ENCODE measurements around the gene FMNL2.

Gene FMNL2

DNA sequence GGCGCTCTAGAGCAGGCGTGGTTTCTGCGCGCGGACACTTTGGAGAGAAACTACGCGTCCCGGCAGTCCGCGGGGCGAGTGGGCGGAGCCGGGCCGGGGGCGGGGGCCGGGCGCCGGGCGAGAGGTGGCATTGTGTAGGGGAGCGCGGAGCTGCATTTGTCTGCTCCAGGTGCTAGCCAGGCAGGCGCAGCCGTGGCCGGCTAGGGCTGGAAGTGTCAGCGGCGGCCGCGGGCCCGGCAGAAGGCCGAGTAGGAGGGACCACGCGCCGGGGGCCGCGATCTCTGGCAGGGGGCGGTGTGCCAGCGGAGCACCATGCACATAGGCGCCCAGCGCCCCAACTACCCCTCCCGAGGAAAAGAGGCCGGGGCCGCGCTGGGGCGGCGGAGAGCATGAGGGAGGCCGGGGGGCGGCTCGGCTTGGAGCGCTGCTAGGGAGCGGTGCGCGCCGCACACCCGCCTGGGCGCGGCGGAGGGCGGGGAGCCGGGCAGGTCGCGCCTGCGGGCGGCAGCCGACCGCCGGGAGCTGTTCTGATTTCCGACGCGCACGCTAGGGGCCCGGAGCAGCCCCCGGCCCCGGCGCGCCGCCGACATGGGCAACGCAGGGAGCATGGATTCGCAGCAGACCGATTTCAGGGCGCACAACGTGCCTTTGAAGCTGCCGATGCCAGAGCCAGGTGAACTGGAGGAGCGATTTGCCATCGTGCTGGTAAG lies at the start of gene FMNL2:
FMNL2 (plus strand) TSS at position 159 of the 710 bp plus-strand sequence.
- in situ Hi-C loops (cut with HindIII; ENCODE audit: low sequenced_read_pairs) = no loop called here
- peak within 1 kb of the TSS; percentile 69 for H3K4me3 ChIP-seq (ENCODE audit: low read depth, low read length)
- TF ChIP-seq, protein P1, sequence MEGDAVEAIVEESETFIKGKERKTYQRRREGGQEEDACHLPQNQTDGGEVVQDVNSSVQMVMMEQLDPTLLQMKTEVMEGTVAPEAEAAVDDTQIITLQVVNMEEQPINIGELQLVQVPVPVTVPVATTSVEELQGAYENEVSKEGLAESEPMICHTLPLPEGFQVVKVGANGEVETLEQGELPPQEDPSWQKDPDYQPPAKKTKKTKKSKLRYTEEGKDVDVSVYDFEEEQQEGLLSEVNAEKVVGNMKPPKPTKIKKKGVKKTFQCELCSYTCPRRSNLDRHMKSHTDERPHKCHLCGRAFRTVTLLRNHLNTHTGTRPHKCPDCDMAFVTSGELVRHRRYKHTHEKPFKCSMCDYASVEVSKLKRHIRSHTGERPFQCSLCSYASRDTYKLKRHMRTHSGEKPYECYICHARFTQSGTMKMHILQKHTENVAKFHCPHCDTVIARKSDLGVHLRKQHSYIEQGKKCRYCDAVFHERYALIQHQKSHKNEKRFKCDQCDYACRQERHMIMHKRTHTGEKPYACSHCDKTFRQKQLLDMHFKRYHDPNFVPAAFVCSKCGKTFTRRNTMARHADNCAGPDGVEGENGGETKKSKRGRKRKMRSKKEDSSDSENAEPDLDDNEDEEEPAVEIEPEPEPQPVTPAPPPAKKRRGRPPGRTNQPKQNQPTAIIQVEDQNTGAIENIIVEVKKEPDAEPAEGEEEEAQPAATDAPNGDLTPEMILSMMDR (IDR thresholded peaks at IDR 0.05; ENCODE audit: low read depth, low read length) = no peak
- peak; percentile 85 for DNase-seq (ENCODE audit: low read depth, low spot score)

DNA sequence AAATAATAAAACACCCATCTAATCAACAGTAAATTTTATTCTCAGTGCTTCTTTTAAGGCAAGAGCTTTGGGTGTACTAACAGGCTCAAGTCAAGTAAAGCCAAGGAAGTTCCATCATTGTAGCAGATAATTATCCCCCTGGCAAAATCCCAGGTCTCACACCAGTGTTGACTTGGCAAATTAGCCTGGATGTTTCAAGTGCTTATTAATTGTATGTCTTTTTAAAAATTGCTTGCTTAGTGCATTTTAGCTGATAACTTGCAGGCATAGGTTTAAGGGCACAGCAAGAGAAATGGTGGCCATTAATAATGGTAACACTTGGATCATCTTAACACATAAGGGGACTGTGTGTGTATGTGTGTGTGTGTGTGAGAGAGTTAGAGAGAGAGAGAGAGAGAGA lies 42.0 kb upstream of the FMNL2 start:
- no peak for DNase-seq (ENCODE audit: low read depth, low spot score)
- no peak overlapping the region for H3K4me3 ChIP-seq (ENCODE audit: low read depth, low read length)
- in situ Hi-C loops (cut with HindIII; ENCODE audit: low sequenced_read_pairs) = no loop called here
- TF ChIP-seq, protein P1 (IDR thresholded peaks at IDR 0.05; ENCODE audit: low read depth, low read length) = no peak

DNA sequence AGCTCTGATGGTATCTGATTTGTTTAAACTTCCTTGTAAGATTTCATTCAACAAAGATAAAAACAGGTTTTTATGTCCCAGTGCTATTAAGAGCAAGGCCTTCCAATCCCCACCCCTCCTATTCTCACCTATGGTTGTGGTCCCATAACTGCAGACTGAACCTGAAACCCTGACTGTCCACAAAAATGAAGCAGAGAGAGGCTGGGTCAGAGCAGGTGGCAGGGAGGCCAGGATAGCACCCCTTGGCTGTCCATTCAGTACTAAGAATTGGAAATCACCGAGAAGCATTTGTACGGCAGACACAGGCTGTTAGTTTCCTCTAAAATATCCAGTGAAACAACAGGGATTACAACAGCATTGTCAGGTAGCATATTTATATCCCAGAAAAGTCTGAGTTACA lies 37.3 kb upstream of the FMNL2 start:
- TF ChIP-seq, protein P1 (IDR thresholded peaks at IDR 0.05; ENCODE audit: low read depth, low read length) = no peak
- H3K4me3 ChIP-seq (ENCODE audit: low read depth, low read length) = no peak overlapping the region
- DNase-seq (ENCODE audit: low read depth, low spot score) = no peak
- in situ Hi-C loops (cut with HindIII; ENCODE audit: low sequenced_read_pairs) = no loop called here

DNA sequence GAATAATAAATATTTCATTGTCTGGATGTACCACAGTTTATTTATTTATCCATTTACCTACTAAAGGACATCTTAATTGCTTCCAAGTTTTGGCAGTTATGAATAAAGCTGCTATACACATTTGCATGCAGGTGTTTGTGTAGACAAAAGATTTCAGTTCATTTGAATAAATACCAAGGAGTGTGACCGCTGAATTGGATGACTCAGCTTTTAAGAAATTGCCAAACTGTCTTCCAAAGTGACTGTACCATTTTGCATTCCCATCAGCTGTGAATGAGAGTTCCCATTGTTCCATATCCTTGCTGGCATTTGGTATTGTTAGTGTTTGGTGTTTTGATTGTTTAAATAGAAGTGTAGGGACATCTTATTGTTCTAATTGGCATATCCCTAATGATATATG lies 36.2 kb upstream of the FMNL2 start:
- no peak overlapping the region for H3K4me3 ChIP-seq (ENCODE audit: low read depth, low read length)
- TF ChIP-seq, protein P1 (IDR thresholded peaks at IDR 0.05; ENCODE audit: low read depth, low read length) = no peak
- in situ Hi-C loops (cut with HindIII; ENCODE audit: low sequenced_read_pairs) = no loop called here
- DNase-seq (ENCODE audit: low read depth, low spot score) = peak; percentile 32

DNA sequence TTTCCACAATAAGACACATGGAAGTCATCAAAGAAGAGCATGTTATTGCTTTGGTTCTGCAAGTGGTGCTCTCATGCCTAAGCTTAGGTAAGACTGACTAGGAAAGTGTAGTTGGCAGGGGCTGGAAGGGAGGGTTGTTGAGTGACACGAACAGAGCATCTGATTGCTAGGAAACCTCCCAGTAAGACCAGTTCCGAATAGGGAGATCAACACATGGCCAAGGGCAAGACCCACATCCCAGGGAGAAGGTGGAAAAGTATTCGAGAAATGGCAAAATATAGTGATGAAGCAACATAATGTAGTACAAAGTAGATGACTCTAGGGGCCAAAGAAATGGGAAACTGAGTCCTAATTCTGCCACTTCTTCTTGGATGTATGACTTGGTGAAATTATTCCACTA lies 33.8 kb upstream of the FMNL2 start:
- no peak overlapping the region for H3K4me3 ChIP-seq (ENCODE audit: low read depth, low read length)
- no peak for DNase-seq (ENCODE audit: low read depth, low spot score)
- in situ Hi-C loops (cut with HindIII; ENCODE audit: low sequenced_read_pairs) = no loop called here
- TF ChIP-seq, protein P1 (IDR thresholded peaks at IDR 0.05; ENCODE audit: low read depth, low read length) = no peak

DNA sequence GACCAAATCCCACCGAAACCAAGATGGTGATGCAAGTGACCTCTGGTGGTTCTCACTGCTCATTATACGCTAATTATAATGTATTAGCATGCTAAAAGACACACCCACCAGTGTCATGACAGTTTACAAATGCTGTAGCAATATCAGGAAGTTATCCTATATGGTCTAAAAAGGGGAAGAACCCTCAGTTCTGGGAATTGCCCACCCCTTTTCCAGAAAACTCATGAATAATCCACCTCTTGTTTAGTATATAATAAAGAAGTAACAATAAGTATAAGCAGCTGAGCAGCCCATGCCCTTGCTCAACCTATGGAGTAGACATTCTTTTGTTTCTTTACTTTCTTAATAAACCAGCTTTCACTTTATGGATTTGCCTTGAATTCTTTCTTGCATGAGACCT lies 31.0 kb upstream of the FMNL2 start:
- in situ Hi-C loops (cut with HindIII; ENCODE audit: low sequenced_read_pairs) = no loop called here
- TF ChIP-seq, protein P1 (IDR thresholded peaks at IDR 0.05; ENCODE audit: low read depth, low read length) = no peak
- no peak overlapping the region for H3K4me3 ChIP-seq (ENCODE audit: low read depth, low read length)
- no peak for DNase-seq (ENCODE audit: low read depth, low spot score)

Data from astrocyte of the spinal cord (primary cell).